Stimulated activated CD8-positive, alpha-beta memory T cell treated with anti-CD3 and anti-CD28 coated beads, Interleukin-4, amount 100 ng/mL, for 4 hours (primary cell): ENCODE results near the gene HLA-DRB5.
"Not testable (repeated sequence)": the region's sequence is repeated elsewhere in the genome, so short reads cannot be mapped to it uniquely, and the experiment has no call there.

Experiments
- DNase-seq, 2 donors: peaks; one replicate each; pipeline ENCODE4 v3.0.0-alpha.2; 2020; ENCODE audit warnings: low read depth in 2 of 2, low spot score in 1 of 2

The HLA-DRB5 gene

GRCh38 chr6:32529697-32530430, at the start of gene HLA-DRB5:
HLA-DRB5 (minus strand) TSS chr6:32530287; CDS start chr6:32530224, 63 bp downstream.
- no peak for DNase-seq

DNA sequence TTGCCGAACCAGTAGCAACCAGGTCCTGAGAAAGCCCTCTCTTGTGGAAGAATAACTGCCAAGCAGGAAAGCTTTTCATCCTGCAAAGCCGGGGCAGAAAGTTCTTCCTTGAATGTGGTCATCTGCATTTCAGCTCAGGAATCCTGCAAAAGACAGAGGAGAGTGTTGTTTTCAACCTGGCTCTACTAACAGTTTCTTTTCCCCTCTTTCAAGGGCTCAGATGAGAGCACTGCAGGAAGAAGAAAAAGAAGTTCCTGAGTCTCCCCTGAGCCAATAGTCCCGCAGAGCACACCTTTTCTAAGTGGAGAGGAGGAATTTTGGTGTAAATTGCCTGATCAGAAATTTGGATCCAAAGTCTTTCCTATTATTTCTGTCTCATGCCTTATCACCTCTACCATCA, 48.9 kb upstream of the HLA-DRB5 start:
- no peak for DNase-seq

DNA sequence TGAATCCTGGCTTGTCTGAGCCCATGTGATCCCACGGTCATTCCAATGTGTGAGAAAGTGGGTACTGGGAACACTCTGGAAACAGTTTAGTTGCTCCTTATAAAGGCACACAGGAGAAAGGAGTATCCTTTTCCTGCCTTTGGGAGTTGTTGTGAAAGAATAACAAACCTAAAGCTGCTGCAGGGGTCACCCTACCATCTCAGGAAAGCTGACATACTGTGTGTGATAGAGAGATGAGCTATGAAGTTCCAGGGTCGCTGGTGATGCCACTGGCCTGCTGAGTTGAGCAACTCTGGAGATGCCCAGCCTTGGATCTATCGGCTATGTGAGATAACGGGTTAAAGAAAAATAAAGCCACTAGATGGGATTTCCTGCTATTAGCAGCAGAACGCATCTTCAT, 47.4 kb upstream of the HLA-DRB5 start:
- not testable (repeated sequence) for DNase-seq

GRCh38 chr6:32576250-32576649, 46.2 kb upstream of the HLA-DRB5 start:
- no peak for DNase-seq

DNA sequence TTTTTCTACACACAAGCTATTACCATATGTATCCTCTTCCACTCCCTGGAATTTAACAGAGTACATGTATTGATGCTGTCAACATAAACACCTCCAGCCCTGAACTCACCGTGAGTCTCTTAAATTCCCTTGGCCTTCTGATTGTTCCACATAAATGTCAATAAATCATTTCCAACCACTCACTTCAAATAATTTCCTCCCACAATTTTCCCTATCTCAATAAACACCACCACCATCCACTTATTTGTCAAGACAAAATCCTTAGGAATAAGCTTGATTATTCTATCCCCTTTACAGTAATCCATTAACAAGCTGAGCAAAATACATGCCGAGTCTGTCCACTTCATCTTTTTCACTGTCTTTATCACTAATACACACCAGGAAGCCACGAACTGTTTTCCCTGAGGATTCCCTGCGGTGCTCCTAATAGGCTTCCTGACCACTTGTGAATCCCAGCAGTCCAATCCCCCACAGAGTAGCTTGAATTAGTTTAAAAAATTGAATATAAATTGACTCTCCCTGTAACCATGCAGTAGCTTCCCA, 40.3 kb upstream of the HLA-DRB5 start:
- no peak for DNase-seq

DNA sequence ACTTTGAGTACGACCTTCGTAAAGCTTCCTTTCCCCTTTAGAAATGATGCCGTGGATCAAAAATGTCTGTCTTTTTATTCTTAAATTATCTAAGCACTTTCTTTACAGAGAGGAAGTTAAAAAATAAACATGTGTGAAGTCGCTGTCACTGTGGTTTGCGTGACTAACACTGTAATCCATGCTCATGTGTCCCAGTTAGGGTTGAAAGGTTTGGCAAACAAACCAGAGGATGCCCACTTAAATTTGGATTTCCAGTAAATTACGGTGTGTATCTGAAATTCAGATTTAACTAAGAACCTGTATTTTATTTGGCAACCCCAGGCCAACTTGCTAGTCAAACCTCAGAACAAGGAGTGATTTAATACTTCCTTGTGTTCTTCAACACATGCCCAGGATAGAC, 38.5 kb upstream of the HLA-DRB5 start:
- no peak for DNase-seq

- no peak for DNase-seq
These were observed 36.9 kb upstream of the HLA-DRB5 start for GRCh38 chr6:32566957-32567356.

GRCh38 chr6:32565511-32565910, 35.4 kb upstream of the HLA-DRB5 start:
- no peak for DNase-seq

- no peak for DNase-seq
These were observed 32.9 kb upstream of the HLA-DRB5 start for GRCh38 chr6:32562940-32563339.

- DNase-seq = no peak
These were observed 29.7 kb upstream of the HLA-DRB5 start for GRCh38 chr6:32559747-32560146.

DNA sequence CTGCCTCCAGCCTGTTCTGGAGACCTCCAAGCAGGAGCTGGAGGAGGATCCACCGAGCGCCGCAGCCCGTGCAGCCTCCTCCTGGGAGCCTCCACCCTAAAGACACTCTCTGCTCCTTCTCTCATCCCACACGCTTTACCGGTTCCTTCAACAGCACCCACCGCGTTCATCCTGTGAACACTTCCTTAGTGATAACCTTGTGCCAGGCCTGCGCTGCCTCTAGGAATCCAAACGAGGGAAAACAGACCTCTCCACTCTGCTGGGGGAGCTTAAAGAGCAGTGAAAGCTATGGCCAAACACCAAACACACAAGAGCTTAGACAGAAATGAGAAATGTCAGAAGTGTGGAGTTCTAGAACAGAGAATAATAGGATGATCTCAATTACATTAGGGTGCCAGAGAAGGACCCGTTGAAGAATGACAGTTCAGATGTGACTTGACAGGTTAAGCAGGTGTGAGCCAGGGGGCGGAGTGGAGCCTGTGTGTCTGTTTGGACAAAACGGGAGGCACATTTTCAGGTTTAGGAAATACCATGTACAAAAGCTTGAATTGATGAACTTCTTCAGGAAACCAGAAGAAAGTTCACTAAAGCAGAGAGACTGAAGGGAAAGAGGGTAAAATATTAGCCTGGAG, 28.5 kb upstream of the HLA-DRB5 start:
- no peak for DNase-seq

DNA sequence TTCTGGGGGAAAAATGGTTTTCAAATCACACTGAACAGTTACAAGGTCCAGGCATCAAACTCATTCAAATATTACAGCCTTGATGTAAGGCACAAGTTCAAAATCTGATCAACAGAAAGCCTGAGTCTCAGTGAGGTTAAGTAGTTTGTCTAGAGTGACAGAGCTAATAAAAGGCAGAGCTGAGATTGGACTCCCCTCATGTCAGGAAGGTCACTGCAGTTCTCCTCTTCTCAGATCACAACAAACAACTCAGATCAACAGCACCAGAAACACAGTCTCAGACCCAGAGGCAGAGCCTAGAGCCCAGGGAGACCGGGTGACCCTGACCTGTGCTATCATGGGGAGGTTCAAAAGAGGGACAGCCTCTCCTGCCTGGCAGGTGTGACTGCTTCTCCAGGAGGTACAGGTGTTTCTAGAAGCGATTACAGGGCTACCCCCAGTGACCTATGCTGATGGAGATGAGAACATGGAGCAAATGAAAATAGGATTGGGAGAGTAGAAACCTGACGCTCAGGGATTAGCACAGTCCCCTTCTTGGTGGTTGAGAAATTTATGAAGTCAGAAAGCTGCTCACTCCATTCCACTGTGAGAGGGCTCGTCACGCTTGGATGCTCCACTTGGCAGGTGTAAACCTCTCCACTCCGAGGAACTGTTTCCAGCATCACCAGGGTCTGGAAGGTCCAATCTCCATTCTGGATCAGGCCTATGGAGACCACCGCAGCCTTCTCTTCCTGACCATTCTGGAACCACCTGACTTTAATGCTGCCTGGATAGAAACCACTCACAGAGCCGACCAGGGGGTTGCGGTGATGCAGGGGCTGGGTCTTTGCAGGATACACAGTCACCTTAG, 24.3 kb upstream of the HLA-DRB5 start:
- DNase-seq = no peak

DNA sequence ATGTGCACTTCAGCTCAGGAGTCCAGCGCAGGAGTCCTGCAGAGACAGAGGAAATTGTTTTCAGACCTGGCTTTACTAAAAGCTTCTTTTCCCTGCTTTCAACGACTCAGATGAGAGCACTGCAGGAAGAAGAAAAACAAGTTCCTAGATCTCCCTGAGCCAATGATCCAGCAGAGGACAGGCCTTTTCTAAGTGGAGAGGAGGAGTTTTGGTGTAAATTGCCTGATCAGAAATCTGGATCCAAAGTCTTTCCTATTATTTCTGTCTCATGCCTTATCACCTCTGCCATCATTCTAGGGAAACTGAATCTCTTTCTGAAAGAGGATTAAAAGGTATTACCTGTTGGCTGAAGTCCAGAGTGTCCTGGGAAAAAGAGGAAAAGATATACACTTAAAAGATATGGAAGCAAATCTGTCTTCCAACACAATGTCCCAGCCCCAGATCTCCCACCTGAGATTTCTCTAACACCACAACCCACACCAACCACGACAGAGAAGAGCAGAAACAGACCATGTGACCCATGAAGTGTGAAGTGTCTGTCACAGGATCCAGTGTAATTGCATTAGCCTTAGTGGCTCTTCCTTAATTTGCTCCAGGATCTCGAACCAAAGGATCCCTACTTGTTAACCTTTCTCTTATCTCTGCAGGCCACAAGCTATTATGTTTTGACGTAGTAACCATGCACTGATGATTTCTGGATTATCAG, 23.1 kb upstream of the HLA-DRB5 start:
- DNase-seq = no peak

GRCh38 chr6:32551410-32551809, 21.3 kb upstream of the HLA-DRB5 start:
- DNase-seq = no peak

DNA sequence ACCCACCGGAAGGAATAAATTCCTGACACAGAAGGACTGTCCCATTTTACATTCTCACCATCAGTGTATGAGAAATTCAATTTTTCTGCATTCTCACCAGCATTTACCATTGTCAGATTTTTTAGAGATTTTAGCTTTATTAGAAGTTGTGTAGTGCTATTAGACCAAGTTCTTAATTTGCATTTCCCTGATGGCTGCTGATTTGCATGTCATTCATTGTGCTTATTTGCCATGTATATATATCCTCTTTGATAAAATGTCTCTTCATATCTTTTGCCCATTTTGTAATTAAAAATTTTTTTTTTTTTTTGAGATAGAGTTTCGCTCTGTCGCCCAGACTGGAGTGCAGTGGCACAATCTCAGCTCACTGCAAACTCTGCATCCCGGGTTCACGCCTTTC, 9.8 kb upstream of the HLA-DRB5 start:
- no peak for DNase-seq

DNA sequence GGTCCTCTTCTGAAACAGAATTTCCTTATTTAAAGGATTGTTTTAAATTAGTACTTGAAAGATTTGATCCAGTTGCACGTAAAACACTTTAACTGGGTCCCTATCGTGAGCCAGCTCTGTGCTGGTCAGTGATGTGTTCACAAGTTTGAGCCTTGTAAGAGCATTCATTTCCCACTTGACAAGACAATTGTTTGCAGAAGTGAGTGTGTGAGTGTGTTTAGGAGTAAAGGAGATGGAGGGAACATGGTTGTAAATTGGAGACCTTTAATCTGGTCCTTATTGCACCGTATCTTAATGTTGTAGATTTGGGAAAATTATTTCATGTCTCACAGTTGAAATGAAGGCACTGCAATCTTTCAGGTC, 325 bp upstream of the HLA-DRB5 start:
- DNase-seq = not testable (repeated sequence)

DNA sequence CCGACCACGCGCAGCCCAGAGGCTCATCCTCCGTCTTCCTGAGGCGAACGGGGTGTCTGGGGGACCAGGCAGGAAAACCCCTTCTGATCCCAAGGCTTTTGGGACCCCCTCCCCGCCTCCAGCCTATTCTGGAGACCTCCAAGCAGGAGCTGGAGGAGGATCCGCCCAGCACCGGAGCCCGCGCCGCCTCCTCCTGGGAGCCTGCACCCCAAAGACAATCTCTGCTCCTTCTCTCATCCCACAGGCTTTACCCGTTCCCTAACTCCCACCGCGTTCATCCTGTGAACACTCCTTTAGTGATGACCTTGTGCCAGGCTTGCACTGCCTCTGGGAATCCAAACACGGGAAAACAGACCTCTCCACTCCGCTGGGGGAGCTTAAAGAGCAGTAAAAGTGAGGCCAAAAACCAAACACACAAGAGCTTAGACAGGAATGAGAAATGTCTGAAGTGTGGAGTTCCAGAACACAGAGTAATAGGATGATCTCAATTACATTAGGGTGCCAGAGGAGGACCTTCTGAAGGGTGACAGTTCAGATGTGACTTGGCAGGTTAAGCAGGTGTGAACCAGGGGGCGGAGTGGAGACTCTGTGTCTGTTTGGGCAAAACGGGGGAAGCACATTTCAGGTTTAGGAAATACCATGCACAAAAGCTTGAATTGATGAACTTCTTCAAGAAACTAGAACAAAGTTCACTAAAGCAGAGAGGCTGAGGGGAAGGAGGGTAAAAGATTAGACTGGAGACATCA, 7.6 kb downstream of the HLA-DRB5 start:
- DNase-seq = no peak

DNA sequence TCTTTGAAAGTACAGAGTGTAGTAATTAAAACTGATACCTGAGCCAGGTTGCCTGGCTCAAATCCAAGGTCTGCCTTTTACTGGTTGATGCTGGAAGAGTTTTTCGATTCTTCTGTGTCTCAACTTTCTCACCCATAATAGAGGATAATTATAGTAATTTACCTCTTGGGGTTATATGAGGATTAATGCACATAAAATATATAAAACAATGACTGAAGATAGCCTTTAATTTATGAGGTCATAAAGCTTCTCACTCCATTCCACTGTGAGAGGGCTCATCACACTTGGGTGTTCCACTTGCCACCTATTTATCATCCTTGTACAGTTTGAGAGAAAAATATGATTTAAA, 10.2 kb downstream of the HLA-DRB5 start:
- no peak for DNase-seq

GRCh38 chr6:32519118-32519909, 10.8 kb downstream of the HLA-DRB5 start:
- no peak for DNase-seq
